HG02852 (cell line): ENCODE measurements around the gene OSBPL6.

Source experiments
- ATAC-seq: cut with Tn5 transposase; IDR thresholded peaks from one replicate; pipeline ENCODE4 v1.9.1; 2021; ENCODE audit warnings: mild to moderate bottlenecking, moderate library complexity; ENCODE audit not compliant: unreplicated experiment

OSBPL6 gene

GRCh38 chr2:178269438-178270224 lies 75.3 kb downstream of the OSBPL6 start:
- ATAC-seq = no peak

DNA sequence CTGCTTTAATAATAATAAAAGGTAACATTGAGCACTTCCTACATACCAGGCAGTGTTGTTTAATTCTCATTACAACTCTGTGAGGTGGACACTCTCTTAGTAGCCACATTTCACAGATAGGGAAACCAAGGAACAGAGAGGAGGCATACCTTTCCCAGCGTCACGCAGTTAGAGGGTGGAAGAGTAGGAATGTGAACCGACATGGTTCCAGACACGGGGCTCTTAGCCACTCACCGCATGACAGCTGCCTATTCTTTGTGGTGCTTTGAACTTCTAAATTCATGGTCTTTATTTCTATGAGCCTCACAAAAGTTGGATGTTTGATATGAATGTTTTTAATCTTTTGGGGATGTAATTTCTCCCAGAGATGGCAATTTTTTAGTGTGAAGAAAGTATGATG lies 76.0 kb downstream of the OSBPL6 start:
- ATAC-seq = no peak

- ATAC-seq = no peak
Measured at GRCh38 chr2:178271094-178271493, 76.8 kb downstream of the OSBPL6 start.

GRCh38 chr2:178271629-178272333 lies 77.5 kb downstream of the OSBPL6 start:
- ATAC-seq = no peak

DNA sequence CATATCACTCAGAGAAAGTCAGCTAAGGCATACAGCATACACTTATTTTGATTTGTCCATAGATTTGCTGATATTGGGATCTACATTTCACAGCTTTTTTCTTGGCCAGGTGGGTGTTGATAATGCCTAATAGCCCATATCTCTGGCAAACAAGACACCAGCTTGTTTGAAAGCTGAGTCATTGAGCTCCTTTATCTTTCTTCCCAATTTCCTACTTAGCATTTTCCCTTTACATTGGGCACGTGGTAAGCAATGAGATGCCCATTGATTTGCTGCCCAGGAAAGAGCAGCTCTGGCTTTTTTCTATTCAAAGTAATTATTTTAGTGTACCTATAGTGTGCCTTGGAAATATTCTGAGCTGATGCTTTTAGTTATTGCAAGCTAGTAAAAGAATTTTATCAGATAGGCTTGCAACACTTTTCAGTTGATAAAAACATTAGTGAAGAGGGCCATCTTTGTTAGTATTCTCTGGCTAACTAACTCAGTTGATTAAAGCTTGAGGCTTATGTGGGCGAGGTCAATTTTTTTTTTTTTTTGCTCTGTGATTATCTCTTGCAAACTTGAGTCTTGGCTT lies 79.6 kb downstream of the OSBPL6 start:
- no peak for ATAC-seq

- no peak for ATAC-seq
Measured at GRCh38 chr2:178275600-178275999, 81.3 kb downstream of the OSBPL6 start.

- ATAC-seq = no peak
Measured at GRCh38 chr2:178277741-178278197, 83.5 kb downstream of the OSBPL6 start.

- ATAC-seq = no peak
Measured at GRCh38 chr2:178279142-178279541, 84.8 kb downstream of the OSBPL6 start.

DNA sequence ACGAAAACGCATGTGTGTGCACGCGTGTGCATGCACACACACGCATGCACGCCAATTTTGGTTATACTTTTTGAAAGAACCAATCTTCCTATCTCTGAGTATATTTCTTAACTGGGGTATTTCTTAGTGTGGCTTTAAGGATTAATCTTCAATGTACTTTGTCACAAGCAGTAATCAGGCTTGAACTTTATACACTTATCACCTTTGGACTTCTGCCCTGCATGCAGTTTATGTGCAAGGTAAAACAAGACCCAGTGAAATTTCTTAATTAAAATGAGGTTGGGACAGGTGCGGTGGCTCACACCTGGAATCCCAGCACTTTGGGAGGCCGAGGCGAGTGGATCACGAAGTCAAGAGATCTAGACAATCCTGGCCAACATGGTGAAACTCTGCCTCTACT lies 85.3 kb downstream of the OSBPL6 start:
- ATAC-seq = no peak

DNA sequence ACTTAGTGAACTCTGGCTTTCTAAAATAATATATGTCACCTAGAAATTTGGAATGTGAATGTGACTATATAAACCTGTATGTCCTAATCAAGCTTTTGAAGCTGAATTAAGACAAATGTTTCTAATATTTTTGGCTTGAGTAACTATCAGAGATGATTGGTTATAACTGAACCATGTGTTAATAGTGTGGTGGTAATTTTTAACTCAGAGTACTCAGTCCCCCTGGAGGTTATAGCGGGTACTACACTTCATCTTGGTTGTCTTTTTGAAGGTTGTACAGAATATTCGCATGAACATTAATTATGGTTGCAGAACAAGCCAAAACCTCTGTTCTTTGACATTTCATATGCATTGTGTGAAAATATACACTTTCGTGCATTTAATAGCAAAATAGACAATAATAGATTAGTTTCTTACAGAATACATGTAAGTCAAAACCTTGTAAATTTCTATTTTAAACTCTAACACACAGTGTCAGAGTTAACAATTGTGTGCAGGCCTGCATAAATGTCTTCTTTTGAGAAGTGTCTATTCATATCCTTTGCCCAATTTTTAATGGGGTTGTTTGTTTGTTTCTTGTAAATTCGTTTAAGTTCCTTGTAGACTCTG lies 86.0 kb downstream of the OSBPL6 start:
- peak; percentile 76 for ATAC-seq

- ATAC-seq = no peak
Measured at GRCh38 chr2:178282075-178282815, 87.9 kb downstream of the OSBPL6 start.

GRCh38 chr2:178283341-178283918 lies 89.1 kb downstream of the OSBPL6 start:
- no peak for ATAC-seq

DNA sequence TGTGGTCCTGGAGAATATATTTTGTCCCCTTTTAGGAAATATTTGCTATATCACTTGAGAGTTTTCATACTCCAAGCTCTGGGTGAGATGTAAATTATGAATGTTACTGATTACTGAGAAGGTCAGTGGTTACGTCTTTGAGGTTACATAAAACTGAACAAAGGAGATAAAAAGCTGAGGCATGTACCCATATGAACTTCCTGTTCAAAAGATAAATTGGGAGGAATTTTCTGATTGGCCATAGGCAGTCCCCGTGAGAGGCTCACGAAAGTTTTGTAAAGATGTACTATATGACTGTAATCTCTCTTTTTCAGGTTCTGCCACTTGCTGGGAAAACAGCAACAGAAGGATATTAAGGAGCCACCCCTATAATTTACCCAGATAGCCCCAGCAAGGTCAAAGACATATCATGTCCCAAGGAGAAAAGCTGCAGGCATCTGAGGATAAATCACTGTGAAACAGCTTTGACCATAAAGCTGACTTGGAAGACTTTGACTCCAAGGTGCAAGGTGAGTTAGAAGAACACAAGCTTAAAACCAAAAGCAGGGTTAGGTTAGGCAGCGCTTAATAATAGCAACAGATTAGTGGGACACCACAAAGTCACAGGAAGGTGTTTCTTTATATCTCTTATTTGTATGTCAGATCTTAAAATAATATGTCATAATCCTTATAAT lies 90.4 kb downstream of the OSBPL6 start:
- ATAC-seq = no peak

- no peak for ATAC-seq
Measured at GRCh38 chr2:178285287-178285615, 90.9 kb downstream of the OSBPL6 start.

GRCh38 chr2:178286636-178287035 lies 92.3 kb downstream of the OSBPL6 start:
- ATAC-seq = no peak

- no peak for ATAC-seq
Measured at GRCh38 chr2:178287652-178288344, 93.5 kb downstream of the OSBPL6 start.

DNA sequence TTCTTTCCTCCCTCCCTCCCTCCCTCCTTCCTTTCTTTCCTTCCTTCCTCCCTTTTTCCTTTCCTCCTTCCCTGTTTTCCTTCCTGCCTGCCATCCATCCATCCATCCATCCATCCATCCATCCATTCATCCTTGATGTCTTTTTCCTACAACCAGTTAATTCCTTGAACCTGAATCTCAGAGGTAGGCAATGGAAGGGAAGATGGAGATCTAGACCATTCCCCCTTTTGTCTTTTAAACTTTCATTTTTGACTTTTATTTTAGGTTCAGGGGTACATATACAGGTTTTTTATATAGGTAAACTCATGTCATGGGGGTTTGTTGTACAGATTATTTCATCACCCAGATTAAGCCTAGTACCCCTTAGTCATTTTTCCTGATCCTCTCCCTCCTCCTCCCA lies 97.4 kb downstream of the OSBPL6 start:
- ATAC-seq = no peak

GRCh38 chr2:178292586-178292985 lies 98.3 kb downstream of the OSBPL6 start:
- ATAC-seq = no peak

GRCh38 chr2:178295115-178295514 lies 100.8 kb downstream of the OSBPL6 start:
- no peak for ATAC-seq
